Measurements from ENCODE around the gene AGAP1.
A peak's percentile ranks its signal among the peaks of the same experiment; 100 is the strongest.

Gene AGAP1

DNA sequence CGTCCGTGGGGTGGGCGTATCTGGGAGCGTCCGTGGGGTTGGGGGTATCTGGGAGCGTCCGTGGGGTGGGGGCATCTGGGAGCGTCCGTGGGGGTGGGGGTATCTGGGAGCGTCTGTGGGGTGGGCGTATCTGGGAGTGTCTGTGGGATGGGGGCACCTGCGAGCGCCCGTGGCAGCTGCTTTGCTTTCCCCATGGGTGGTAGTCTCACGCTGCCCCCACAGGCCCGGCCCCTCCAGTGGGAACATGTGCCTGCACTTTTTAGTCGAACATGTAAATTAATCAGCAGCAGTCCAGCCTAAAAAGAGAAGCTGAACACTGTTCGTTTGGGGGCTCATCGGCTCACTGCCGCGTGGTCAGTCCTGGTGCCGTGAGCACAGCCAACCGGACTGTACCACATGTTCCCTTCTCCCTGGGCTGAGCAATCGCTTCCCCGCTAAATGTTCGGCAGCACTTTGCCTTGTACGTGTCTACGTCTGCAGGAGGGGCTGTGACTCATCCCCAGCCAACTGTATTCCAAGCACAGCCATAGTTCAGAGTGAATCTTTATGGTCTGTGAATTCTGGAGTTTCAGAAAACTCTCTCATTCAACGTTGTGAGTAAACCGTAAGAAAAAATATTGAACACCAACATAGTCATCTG lies 271.5 kb downstream of the AGAP1 start:
- DNase-seq (ENCODE audit: low read depth in 2 of 2), result no peak

DNA sequence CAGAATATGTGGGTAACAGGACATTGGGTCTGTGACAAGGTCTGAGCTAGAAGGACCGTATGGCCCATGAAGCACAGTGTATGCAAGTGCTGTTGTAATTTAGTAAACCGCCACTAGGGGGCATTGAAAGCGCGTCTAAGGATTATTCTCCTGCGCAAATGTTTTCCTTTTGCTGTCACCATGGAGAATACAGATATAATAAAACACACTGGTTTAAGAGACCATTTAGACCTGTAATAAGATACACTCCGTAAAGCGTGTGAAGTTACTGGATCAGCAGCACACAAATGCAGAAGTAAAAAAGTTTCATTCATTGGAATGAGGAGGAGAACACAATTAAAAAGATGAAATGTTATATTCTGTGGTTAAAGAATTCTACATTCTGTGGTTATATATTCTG lies 272.4 kb downstream of the AGAP1 start:
- peak in 1 of 2 donors; percentile 40 for DNase-seq (ENCODE audit: low read depth in 2 of 2)

DNA sequence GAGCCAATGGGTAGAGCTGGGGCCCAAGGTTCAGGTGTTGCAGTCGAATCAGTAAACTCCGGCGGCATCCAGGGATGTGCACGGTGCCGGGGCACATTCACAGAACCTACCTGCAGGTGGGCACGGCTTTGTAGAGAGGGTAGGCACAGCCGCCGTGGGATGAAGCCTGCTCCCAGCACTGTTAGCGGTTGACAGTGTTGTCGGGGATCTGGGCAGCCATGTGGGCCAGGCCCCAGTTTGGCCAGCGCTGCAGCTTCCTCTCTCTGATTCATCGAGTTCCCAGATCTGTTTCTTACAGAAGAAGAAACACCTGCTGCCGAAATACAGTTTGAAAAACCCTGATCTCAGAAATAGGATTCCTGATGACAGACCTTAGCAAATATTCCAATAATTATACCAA lies 274.8 kb downstream of the AGAP1 start:
- no peak for DNase-seq (ENCODE audit: low read depth in 2 of 2)

DNA sequence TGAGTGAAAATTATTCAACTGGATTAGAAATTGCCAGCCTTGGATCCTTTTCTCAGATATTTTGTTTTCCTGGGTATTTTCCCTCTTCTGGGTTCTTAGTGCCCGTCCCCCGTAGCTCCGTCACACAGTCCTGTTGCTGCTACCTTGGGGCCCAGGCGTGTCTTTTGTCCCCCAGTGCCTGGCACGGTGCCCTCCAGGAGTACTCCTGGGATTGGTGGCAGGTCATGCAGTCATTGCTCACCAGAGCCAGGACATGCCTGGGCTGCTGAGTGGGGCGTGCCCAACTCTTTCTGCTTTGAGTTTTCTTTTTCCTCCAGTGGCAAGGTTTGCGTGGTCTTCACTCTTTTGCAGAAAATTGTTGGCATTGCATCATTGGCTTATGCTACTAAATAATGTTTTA lies 275.2 kb downstream of the AGAP1 start:
- DNase-seq (ENCODE audit: low read depth in 2 of 2), result no peak

DNA sequence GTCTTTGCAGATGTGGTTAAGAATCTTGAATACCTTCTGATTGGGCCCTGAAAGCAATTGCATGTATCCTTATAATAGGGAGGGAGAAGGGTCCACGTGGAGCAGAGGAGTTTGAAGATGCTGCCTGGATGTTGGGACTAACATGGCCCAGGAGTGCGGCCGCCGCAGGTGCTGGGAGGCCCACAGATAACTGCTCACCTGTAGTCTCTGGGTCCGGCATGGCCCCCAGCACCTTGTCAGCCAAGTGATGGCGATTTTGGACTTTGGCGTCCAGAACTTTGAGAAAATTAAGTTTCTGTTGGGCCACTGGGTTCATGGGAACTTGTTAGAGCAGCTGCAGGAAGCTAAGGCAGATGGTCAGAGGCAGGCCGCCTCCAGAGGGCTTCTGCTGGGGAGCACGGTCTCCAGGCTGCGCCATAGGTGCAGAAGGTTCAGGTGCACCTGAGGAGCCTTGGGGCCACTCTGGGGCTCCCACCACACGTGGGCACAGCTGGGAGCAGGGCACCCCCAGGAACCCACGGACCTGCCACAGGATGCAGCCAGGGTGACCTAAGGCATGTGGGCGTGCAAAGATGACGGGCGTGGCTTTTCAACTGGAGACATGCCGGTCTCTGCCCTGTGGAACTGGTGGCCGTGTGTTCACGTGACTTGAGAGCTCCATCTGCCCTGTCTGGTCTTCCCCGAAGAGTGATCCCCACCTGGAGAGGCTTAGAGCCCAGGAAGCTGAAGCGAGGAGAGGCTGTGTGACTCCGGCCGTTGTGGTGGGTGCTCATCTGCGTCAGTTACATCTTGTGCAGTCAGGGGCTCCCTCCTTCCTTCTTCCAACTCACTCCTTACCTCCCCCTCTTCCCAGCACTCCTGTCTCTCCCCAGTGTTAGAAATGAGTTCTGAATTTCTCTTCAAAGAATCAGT lies 277.3 kb downstream of the AGAP1 start:
- DNase-seq (ENCODE audit: low read depth in 2 of 2), result no peak

DNA sequence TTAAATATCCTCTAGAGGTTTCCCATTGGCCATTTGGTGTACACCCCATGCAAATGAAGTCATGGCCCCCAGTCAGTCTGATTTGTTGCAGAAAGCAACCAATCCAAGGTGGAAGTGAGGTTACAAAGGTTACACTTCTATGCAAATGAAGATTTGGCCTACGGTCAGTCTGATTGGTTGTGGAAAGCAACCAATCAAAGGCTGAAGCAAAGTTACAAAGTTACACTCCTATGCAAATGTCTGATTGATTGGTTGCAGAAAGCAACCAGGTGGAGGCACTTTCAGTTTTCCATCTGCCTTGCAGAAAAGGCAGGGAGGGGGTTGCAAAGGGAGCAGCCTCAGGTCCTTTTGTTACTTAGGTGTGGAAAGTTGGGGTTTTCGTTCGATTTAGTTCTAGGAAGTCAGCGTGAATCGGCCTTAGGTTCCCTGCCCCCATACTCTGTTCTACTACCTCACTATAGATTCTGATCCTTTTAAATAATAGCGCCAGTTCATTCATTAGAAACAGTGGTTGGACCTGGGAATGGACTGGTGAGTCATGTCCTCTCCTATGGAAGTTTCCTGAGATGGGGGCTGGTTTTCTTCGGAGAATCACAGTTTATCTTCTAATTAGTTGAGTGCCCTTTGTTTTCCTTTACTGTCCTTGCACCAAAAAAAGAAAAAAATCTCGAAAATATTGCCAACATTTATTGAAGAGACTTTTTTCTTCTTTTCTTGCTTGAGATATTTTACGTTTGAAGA lies 279.5 kb downstream of the AGAP1 start:
- DNase-seq (ENCODE audit: low read depth in 2 of 2), result no peak

DNA sequence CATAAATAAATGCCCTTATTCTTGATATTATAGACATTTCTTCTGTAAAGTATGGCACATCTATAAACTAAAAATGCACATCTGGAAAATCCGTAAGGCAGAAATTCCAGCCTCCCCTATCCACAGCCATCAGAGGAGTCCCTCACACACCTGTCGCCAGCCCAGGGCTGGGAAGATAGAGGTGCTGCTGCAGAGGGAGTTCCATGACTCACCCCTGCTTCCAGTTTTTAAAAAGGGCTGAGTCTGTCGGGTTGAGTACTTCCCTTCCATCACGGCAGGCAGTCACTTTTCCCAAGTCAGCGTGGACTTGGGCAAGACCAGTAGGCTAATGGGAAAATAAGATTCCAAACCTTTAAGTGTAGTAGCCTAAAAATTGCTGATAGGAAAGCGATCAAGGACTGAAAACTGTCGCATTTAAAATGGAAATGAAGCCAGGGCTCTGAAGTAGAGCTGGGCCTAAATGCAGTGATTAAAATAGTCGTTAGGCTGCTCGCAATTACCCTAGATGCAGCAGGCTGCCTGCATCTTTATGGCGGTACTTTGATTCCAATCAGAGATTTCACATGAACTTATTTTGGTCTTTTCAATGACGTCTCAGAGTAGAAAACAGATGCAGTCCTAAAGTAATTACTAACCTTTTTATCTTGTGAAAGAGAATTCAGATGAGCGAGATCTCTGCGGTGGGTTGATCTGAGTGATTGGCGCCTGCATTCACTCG lies 280.5 kb downstream of the AGAP1 start:
- DNase-seq (ENCODE audit: low read depth in 2 of 2), result no peak

DNA sequence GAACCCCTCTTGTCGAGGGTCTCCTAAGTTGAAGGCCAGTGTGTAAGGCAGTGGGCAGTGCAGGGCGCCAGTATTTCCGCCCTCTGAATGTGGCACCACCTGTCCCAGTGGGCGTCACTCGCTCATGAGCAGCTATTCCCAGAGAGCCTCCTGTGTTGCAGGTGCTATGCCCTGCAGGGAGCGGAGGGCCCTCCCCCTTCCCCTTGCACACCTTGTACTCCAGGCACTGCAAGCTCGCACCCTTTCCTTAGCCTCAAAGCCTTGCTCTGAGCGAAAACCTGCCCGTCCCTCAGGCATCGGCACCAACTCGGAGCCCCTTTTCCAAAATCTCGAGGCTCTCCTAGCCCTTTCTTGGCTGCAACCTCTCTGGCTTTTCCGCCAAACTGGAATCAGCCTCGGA lies 282.7 kb downstream of the AGAP1 start:
- no peak for DNase-seq (ENCODE audit: low read depth in 2 of 2)

DNA sequence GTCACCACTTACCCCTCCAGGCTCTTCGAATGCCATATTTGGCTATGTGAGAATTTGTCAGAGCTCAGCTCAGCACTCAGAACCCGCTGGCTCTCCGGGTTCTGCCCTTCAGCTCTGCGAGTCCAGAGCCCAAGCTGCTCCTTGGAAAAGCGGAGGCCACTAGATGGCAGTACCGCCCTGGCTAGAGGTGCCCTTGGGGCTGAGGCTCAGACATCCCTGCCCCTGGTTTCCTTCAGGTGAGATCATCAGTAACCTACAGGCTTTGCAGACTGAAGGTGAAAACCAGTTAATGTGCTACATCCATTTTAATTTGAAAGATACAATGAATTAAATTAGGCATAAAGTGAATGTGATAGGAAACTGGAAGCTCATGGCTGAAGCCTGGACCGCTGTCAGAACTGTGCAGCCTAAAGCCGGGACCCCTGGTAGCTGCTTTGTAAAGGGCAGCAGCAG lies 285.6 kb downstream of the AGAP1 start:
- peak; percentile 16 to 46 for DNase-seq (ENCODE audit: low read depth in 2 of 2)

DNA sequence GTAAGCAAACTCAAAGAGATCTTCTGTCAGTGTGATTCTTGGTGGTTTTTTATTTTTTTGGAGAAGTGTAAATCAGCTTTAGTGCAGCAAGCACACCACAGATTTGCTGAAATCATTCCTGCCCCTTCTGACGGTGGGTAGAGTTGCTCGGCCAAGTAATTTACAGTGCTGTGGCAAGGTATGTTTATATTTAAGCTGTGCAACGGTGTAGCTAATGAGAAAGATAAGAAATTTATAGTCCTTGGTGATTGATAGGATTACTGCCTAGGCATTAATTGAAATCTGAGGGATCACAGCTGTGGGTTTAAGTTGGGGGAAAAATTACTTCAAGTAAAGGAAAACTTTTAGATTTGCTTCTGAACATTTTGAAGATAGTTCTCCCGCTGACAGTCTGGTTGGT lies 286.6 kb downstream of the AGAP1 start:
- no peak for DNase-seq (ENCODE audit: low read depth in 2 of 2)

DNA sequence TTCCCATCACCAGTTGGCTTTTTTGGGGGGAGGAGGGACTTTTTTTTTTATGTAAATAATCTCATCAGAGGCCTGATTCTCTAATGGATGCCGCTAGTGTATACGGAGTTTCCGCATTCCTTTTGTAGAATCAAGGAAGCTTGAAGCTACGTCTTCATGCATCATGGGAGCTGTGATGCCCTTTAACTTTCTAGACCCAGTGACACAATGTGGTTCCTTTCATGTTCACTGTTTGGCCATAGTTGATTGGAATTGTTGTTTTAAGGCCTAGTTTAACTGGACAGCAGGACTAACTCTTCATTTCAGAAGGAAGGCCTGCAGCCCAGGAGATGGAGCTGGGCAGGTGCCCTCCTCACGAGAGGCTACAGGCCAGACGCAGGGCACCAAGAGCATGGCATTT lies 287.9 kb downstream of the AGAP1 start:
- DNase-seq (ENCODE audit: low read depth in 2 of 2), result no peak

DNA sequence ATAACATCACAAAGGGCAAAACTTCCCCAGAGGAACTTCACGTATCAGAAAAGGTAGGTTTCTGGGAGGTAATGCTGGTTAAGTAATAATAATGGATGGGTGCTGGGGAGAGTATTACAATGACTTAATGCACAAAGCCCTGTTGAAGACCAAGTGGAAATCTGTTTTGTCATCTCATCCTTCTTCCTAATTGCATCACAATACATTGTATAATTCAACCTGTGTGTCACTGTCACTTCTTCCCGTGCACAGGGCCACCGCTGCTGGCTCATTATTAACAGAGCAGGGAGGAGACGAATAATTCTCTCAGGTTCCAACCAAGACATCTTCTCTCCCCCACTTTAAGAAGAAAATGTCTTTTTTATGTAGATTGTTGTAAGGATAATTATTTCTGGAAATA lies 290.9 kb downstream of the AGAP1 start:
- no peak for DNase-seq (ENCODE audit: low read depth in 2 of 2)

DNA sequence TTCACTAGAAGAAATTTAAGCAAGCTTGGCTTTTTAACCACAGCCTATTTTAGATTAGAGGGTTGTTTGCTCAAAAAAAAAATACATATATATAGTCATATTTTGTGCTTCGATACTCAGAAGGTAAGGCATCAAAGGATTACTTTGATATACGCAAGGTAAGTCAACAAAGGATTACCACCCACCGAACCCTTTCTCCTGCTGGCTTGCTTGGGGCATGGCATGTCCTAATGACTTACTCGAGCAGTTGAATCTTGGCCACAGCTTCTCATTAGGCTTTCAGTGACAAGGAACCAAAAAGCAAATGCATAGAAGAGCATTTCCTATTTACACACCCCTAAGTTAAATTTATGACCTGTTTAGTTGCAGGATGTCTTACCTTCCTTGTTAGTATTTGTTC lies 295.7 kb downstream of the AGAP1 start:
- DNase-seq (ENCODE audit: low read depth in 2 of 2), result no peak

DNA sequence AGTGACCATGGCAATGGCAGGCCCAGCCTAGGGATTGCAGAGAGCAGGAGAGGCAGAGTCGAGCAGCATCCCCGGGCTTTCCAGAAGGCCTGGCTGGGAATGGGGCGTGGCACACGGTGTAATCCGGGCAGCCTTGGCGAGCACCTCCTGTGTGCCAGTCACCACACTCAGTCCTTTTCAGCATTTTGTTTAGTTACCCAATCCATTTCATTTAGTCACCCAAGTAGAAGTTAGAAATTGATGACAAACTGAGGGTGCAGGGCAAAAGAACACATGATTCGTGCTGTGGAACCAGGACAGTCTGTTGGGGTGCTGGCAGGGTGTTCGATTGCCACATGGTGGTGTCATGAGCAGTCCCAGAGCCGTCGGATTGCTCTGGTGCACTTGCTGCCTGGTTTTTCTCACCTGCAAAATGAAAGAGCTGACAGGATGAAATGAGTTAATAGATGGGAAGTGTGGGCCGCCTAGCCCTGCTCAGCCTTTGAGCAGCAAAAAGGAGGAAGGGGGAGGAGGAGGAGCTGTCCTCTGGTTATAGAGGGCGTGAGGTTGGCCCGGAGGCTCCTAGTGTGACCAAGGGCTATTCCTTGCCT lies 299.4 kb downstream of the AGAP1 start:
- no peak for DNase-seq (ENCODE audit: low read depth in 2 of 2)

DNA sequence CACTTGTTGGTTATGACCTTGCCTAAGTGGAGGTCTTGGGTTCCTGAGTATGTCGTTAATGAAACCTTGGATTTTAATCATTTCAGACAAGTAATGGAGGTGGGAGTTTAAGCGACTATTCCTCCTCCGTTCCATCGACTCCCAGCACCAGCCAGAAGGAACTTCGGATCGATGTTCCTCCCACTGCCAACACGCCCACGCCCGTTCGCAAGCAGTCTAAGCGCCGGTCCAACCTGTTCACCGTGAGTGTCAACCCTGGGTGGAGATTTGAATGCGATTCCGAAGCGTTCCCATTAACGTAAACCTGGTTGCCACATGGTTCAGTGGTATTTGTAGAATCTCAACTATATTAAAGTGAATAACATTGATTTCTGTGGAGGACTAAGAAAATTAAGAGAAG lies 305.4 kb downstream of the AGAP1 start:
- no peak for DNase-seq (ENCODE audit: low read depth in 2 of 2)

DNA sequence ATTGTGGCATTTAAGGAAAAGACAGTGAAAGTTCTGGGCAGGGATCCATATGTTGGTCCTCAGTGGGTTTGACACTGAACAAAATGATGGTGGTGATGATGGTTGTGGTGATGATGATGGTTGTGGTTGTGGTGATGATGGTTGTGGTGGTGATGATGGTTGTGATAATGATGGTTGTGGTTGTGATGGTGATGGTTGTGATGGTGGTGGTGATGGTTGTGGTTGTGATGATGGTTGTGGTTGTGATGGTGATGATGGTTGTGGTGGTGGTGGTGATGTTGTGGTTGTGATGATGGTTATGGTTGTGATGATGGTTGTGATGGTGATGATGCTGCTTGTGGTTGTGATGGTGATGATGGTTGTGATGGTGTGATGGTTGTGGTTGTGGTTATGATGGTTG lies 308.7 kb downstream of the AGAP1 start:
- no peak for DNase-seq (ENCODE audit: low read depth in 2 of 2)

DNA sequence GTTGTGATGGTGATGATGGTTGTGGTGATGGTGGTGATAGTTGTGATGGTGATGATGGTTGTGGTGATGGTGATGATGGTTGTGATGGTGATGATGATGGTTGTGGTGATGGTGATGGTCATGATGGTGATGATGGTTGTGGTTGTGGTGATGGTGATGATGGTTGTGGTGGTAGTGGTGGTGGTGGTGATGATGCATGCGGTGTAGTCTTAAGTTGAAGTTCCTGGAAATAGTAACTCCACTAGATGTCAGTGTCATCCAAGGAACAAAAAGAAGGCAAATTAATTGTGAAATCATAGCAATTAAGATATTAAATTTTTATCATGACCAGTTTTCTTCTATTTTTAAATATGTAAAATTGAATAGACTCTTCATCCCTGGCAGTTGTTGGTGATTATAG lies 309.2 kb downstream of the AGAP1 start:
- DNase-seq (ENCODE audit: low read depth in 2 of 2), result no peak

DNA sequence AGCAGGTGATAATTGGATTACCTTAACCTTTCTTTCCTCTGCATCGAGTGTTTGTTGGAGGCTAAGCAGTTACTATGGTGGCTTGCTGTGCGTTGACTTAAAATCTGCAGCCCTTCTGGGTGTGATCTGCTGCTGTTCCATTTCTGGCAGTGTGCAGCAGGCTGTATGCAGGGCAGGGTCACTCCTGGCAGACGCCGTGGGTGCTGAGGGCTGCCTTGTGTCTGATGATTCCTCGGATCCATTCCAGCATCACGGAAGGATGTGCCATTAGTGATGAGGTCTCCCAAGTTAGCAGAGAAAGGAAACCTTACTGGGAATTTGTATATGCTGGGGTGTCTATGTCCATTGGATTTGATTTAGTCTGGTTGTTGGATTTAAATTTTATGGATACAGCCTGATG lies 310.8 kb downstream of the AGAP1 start:
- no peak for DNase-seq (ENCODE audit: low read depth in 2 of 2)

DNA sequence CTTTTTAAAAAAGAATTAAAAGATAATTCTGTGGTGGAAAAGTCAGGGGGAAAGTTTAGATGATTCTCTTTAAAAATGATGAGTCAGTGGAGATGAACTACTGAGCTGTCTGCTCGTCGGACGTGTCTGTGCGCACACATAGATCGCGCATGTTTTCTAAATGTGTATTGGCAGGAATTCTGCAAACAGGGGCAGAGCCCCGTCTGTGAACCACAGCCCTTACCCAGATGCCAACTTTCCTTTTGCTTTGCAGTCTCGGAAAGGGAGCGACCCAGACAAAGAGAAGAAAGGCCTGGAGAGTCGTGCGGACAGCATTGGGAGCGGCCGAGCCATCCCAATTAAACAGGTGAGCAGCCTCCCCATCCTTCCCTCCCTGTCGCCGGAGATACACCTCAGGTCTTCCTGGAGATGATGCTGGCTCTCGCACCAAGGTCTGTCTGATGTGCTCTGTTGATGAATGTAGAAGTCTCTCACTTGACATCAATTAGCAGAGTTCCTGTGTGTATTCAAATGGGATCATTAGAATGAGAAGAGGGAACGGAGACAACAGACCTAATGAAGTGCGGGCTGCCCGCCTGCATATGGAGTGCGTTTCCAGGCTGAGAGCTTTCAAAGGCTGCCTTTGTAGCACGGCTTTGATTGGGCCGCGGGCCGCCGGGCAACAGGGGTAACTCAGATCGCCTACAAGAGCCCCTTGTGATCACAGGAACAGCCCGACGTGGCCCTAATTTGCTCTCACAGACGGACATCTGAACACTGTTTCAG lies 313.3 kb downstream of the AGAP1 start:
- DNase-seq (ENCODE audit: low read depth in 2 of 2), result no peak

DNA sequence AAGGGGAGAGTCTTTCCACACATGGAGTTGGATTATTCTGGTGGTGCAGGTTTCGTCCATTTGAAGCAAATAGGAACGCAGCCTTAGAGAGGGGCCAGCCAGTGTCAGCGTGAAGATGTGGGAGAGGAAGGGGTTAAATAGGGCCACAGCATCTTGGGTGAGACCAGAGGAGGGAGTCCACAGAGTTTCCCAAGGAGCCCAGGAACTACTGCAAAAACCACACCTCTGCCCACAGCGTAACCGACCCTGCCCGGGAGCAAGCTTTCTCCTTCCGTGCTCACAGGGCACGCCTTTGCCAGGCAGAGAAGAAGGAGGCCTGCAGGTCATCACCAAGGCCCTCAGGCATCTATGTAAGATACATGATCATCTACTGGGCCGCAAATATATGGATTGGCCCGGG lies 314.5 kb downstream of the AGAP1 start:
- DNase-seq (ENCODE audit: low read depth in 2 of 2), result no peak

DNA sequence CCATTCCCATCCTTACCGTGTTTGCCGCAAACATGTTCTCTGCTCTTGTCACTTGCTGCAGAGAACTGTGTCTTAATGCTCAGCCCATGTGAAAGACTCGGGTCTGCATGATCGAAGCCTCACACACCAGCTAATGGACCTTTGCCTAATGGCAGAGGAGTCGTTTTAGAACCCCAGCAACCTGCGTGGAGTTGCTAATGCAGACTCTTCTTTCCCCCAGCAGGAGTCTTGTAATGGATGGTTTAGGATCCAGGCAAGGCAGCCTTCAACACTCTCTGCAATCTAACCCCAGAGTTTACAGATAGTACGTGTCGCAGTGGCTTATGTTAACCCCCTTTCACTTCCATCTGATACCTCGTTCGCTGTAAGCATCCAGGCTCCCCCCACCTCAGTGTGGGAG lies 316.4 kb downstream of the AGAP1 start:
- no peak for DNase-seq (ENCODE audit: low read depth in 2 of 2)

Measured in stimulated activated CD4-positive, alpha-beta T cell treated with anti-CD3 and anti-CD28 coated beads, Interleukin-1b, Interleukin-23, amount 100 ng/mL, for 4 hours (primary cell).